Smooth muscle cell (in vitro differentiated cells): ENCODE results near the gene STMN1. TPM values are rescaled to one million over a fixed set of nuclear protein-coding genes. Genes with fewer than 3 reads are reported as not detected.

Experiments
- DNase-seq: peaks from one replicate; lab custom pipeline; 2025; ENCODE audit not compliant: unreplicated experiment; lab: John Stamatoyannopoulos, UW
- H2AFZ ChIP-seq: fragments of 200-600 bp; sonication (generic); 2 replicates; pipeline ENCODE4 v1.6.0; 2016; ENCODE audit warnings: antibody characterized with exemption, low read depth, mild to moderate bottlenecking
- H3F3A ChIP-seq: fragments of 200-600 bp; sonication (generic); 2 replicates; pipeline ENCODE4 v1.6.0; 2017; ENCODE audit warnings: antibody characterized with exemption, low read depth
- H3K27ac ChIP-seq: fragments of 200-600 bp; sonication (generic); 2 replicates; pipeline ENCODE4 v1.5.1; 2016; ENCODE audit warnings: low read depth, mild to moderate bottlenecking
- H3K27me3 ChIP-seq: fragments of 200-600 bp; sonication (generic); 2 replicates; pipeline ENCODE4 v1.6.1; 2016; ENCODE audit warnings: low read depth, mild to moderate bottlenecking
- H3K36me3 ChIP-seq: fragments of 200-600 bp; sonication (generic); 2 replicates; pipeline ENCODE4 v1.5.1; 2016; ENCODE audit warnings: low read depth
- H3K4me1 ChIP-seq: fragments of 200-600 bp; sonication (generic); 2 replicates; pipeline ENCODE4 v1.5.1; 2016; ENCODE audit warnings: low read depth
- H3K4me2 ChIP-seq: fragments of 200-600 bp; sonication (generic); 2 replicates; pipeline ENCODE4 v1.6.0; 2016; ENCODE audit warnings: mild to moderate bottlenecking
- H3K4me3 ChIP-seq: fragments of 200-600 bp; sonication (generic); 2 replicates; pipeline ENCODE4 v1.5.1; 2016; ENCODE audit warnings: mild to moderate bottlenecking
- H3K79me2 ChIP-seq: fragments of 200-600 bp; sonication (generic); 2 replicates; pipeline ENCODE4 v1.6.0; 2016; ENCODE audit warnings: low read depth, mild to moderate bottlenecking
- H3K9ac ChIP-seq: fragments of 200-600 bp; sonication (generic); 2 replicates; pipeline ENCODE4 v1.6.0; 2016; ENCODE audit warnings: low read depth
- H3K9me3 ChIP-seq: fragments of 200-600 bp; sonication (generic); replicated peaks from 2 replicates; pipeline ENCODE4 v1.5.1; 2016; ENCODE audit warnings: low read depth
- H4K20me1 ChIP-seq: fragments of 200-600 bp; sonication (generic); 2 replicates; pipeline ENCODE4 v1.6.0; 2016; ENCODE audit warnings: low read depth
- WGBS: methylation state at CpG from one replicate; pipeline ENCODE4 v1.1.7; 2016; ENCODE audit warnings: low lambda C conversion rate; 5-methylcytosine and 5-hydroxymethylcytosine counted together
- polyA plus RNA-seq: library from polyadenylated mRNA; unstranded; fragments of >200 nt; fragmentation: Nextera tagmentation; extraction: Ambion mirVana; gene quantifications from 2 replicates; pipeline ENCODE4 v1.2.1, GENCODE V29; 2016
- total RNA-seq: library from RNA; depleted of rRNA; stranded (reverse); fragments of >200 nt; gene quantifications from 2 replicates; pipeline ENCODE4 v1.2.3, GENCODE V29; 2014
- TF ChIP-seq, protein P1 (sequence below): fragments of 200-600 bp; sonication (generic); IDR thresholded peaks from 2 replicates; pipeline ENCODE4 v1.5.1; 2017; ENCODE audit warnings: borderline replicate concordance, mild to moderate bottlenecking, antibody characterized with exemption; ENCODE audit not compliant: insufficient read depth, poor library complexity, severe bottlenecking

The STMN1 gene
- total and polyA plus RNA-seq, 2 experiments from 2014 or later = 115 to 331 TPM

DNA sequence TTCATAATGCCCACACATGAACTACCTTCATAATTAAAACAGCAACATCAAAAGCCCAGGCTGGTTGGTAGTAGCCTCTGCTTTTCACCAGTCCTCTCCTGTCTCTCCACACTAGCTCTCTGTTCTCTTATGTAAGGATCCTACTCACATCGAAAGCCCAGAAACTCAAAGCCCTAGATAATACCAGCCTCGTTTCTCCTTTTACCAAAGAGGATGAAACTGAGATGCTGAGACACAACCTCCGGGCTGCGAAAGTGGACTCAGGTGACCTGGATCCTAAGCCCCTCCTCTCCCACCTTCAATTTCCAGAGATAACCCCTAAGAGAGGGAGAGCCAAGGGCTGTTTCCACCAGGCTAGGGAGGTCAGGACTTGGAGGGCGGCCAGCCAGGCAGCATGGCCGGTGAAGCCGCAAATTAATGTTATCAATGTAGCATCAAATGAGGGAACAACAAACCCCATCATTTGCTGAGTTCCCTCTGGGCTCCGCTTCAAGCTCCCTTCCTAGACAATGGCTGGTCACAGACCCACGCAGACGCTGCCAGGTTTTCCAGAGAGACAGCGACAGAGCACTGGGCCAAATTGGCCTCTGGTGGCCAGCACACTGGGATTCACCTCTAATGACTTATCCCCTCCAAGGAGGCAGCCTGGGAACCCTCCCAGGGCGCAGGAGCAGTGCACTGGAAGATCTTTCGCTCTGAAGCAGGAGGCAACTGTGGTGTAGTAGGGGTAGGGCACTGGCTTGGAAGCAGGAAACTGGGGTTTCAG, 20.7 kb upstream of the STMN1 start:
- Histone ChIP-seq H3K27ac (no peak overlapping the region), H3K4me3 (no peak overlapping the region), H2AFZ (no peak overlapping the region), H3K9ac (no peak overlapping the region), H3K79me2 (no peaks in the 10 kb centered on the region), H3K27me3 (no peaks in the 10 kb centered on the region), H4K20me1 (no peaks in the 10 kb centered on the region), H3K36me3 (no peaks in the 10 kb centered on the region), H3K4me2 (no peak overlapping the region), H3K4me1 (peaks cover 24% of the 10 kb centered on the region), H3K9me3 (no peaks in the 10 kb centered on the region), H3F3A (no peaks in the 10 kb centered on the region)
- TF ChIP-seq, protein P1, sequence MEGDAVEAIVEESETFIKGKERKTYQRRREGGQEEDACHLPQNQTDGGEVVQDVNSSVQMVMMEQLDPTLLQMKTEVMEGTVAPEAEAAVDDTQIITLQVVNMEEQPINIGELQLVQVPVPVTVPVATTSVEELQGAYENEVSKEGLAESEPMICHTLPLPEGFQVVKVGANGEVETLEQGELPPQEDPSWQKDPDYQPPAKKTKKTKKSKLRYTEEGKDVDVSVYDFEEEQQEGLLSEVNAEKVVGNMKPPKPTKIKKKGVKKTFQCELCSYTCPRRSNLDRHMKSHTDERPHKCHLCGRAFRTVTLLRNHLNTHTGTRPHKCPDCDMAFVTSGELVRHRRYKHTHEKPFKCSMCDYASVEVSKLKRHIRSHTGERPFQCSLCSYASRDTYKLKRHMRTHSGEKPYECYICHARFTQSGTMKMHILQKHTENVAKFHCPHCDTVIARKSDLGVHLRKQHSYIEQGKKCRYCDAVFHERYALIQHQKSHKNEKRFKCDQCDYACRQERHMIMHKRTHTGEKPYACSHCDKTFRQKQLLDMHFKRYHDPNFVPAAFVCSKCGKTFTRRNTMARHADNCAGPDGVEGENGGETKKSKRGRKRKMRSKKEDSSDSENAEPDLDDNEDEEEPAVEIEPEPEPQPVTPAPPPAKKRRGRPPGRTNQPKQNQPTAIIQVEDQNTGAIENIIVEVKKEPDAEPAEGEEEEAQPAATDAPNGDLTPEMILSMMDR = no peak
- no peak for DNase-seq
- WGBS = 87% methylated on average over 13 of the region's 13 CpGs

DNA sequence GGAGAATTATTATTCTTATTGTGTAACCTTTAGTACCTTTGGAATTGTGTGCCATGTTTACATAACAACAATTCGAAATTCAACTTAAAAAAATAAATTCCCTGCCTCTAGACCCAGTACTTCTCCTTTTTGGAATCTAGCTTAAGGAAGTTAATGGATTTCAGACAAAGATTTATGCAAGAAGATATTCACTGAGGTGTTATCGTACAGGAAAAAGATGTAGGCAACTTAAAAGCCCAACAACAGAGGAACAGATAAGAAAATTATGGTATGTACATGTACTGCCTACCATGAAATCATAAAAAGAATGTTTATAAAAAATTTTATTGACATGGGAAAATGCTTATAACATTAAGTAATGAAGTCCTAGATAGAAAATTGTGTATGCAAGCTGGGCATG, 18.2 kb upstream of the STMN1 start:
- no peak overlapping the region for H2AFZ ChIP-seq
- H4K20me1 ChIP-seq = no peaks in the 10 kb centered on the region
- H3K79me2 ChIP-seq = no peaks in the 10 kb centered on the region
- no peak overlapping the region for H3K9ac ChIP-seq
- H3K9me3 ChIP-seq = no peaks in the 10 kb centered on the region
- H3K36me3 ChIP-seq = no peaks in the 10 kb centered on the region
- H3K27ac ChIP-seq = no peak overlapping the region
- no peak overlapping the region for H3K4me3 ChIP-seq
- H3F3A ChIP-seq = no peaks in the 10 kb centered on the region
- H3K4me1 ChIP-seq = peaks cover 25% of the 10 kb centered on the region
- TF ChIP-seq, protein P1 = no peak
- no peak for DNase-seq
- no peak overlapping the region for H3K4me2 ChIP-seq
- no peaks in the 10 kb centered on the region for H3K27me3 ChIP-seq
- 94% methylated on average over 2 of the region's 2 CpGs for WGBS

DNA sequence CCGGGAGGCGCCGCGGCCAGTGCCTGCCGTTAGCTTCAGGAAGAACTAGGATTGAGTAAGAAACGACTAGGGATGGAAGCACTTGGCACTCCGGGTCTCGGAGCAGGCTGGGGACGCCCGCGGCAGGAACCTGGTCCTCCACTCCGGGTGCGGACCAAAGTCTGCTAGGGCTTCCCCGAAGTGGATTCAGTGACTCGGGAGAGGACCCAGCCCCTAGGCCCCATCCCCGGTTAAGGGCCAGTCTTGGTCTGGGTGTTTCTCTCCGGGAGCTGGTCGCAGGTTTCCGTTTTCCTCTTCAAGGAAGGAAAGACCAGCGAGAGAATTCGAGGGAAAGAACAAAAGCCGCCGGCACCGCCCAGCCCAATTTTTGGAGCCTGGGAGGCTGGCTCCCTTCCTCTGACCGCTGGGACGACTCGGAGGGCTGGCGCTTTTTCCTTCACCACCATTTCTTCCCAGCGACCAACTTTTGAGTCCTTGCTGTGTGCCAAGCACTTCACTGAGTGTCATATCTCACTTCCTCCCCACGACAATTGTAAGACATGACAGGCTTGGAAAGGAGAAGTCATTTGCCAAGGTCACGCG, 16.8 kb upstream of the STMN1 start:
- Histone ChIP-seq H2AFZ (peak overlapping the region; percentile 96), H3K79me2 (no peaks in the 10 kb centered on the region), H3K4me3 (peak overlapping the region; percentile 68), H3K9ac (peak overlapping the region; percentile 17), H3K27me3 (no peaks in the 10 kb centered on the region), H3K9me3 (no peaks in the 10 kb centered on the region), H3K4me2 (peak overlapping the region; percentile 97), H3F3A (no peaks in the 10 kb centered on the region), H3K4me1 (peaks cover 25% of the 10 kb centered on the region), H4K20me1 (no peaks in the 10 kb centered on the region), H3K27ac (no peak overlapping the region), H3K36me3 (no peaks in the 10 kb centered on the region)
- DNase-seq = no peak
- TF ChIP-seq, protein P1 = no peak
- WGBS = 1% methylated on average over 32 of the region's 32 CpGs
